ENCODE results near the gene EFCAB9. TPM values are rescaled to one million over a fixed set of nuclear protein-coding genes. Genes with fewer than 3 reads are reported as not detected.

Gene EFCAB9
- polyA plus RNA-seq, 1 donor from 2014 or later: not detected

DNA sequence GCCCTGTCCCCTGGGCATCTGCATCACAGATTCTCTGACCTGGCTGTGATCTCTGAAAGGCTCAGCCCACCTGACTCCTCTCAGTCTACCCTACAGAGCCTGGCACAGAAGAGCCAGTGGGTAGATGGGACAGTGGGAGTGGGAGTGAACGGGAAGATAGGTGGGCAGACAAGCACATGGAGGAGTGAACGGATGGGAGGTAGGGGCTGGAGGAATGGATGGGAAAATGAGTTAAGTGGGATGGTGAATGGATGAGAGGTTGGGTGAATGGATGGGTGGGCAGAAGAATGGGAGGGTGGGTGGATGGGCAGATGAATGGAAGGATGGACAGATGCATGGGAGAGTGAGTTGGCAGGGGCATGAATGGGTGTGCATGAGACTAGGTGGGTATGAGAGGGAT is 24.8 kb upstream of the EFCAB9 start:
- Histone ChIP-seq H3K9ac (ENCODE audit: low read length) (no peak overlapping the region), H3K27ac (ENCODE audit: low read length) (no peak overlapping the region), H3K79me2 (replicated peaks; ENCODE audit: insufficient read depth, low read length) (no peaks in the 10 kb centered on the region), H3K36me3 (ENCODE audit: insufficient read depth, low read length) (no peaks in the 10 kb centered on the region), H4K20me1 (ENCODE audit: insufficient read depth) (no peaks in the 10 kb centered on the region), H3F3A (ENCODE audit: insufficient read depth, low read length, poor library complexity, severe bottlenecking) (no peaks in the 10 kb centered on the region), H3K9me2 (ENCODE audit: insufficient read depth, low read length) (no peaks in the 10 kb centered on the region), H2AFZ (ENCODE audit: low read depth, low read length) (no peak overlapping the region), H3K4me3 (ENCODE audit: low read length) (no peak overlapping the region), H3K4me2 (ENCODE audit: low read length) (no peak overlapping the region), H3K27me3 (ENCODE audit: insufficient read depth, low read depth, low read length) (no peaks in the 10 kb centered on the region), H3K9me3 (ENCODE audit: low read length) (no peaks in the 10 kb centered on the region)
- TF ChIP-seq RAD21 (conservative IDR thresholded peaks at IDR 0.05) (no peak), MXI1 (conservative IDR thresholded peaks at IDR 0.05; ENCODE audit: poor library complexity, severe bottlenecking) (no peak)

- H3K4me3 ChIP-seq (ENCODE audit: low read length): no peak overlapping the region
- no peaks in the 10 kb centered on the region for H3K27me3 ChIP-seq (ENCODE audit: insufficient read depth, low read depth, low read length)
- no peaks in the 10 kb centered on the region for H4K20me1 ChIP-seq (ENCODE audit: insufficient read depth)
Measured at GRCh38 chr5:172170251-172170701, 23.7 kb upstream of the EFCAB9 start.

More at GRCh38 chr5:172170251-172170701, 23.7 kb upstream of the EFCAB9 start:
- no peaks in the 10 kb centered on the region for H3K79me2 ChIP-seq (replicated peaks; ENCODE audit: insufficient read depth, low read length)
- no peak overlapping the region for H3K9ac ChIP-seq (ENCODE audit: low read length)
- no peaks in the 10 kb centered on the region for H3K36me3 ChIP-seq (ENCODE audit: insufficient read depth, low read length)
- H3K9me3 ChIP-seq (ENCODE audit: low read length): no peaks in the 10 kb centered on the region
- H3K9me2 ChIP-seq (ENCODE audit: insufficient read depth, low read length): no peaks in the 10 kb centered on the region
- no peak overlapping the region for H3K27ac ChIP-seq (ENCODE audit: low read length)
- H3F3A ChIP-seq (ENCODE audit: insufficient read depth, low read length, poor library complexity, severe bottlenecking): no peaks in the 10 kb centered on the region
- no peak overlapping the region for H2AFZ ChIP-seq (ENCODE audit: low read depth, low read length)
- no peak overlapping the region for H3K4me2 ChIP-seq (ENCODE audit: low read length)
- TF ChIP-seq SMC3 (conservative IDR thresholded peaks at IDR 0.05; ENCODE audit: poor library complexity) (no peak), POLR2AphosphoS5 (IDR thresholded peaks at IDR 0.05) (no peak), MXI1 (conservative IDR thresholded peaks at IDR 0.05; ENCODE audit: poor library complexity, severe bottlenecking) (no peak), RAD21 (conservative IDR thresholded peaks at IDR 0.05) (no peak), TAF1 (IDR thresholded peaks at IDR 0.05; ENCODE audit: low read depth) (no peak), CTCF (IDR thresholded peaks at IDR 0.05; ENCODE audit: poor library complexity, severe bottlenecking) (no peak), EZH2 (IDR thresholded peaks at IDR 0.05; ENCODE audit: borderline replicate concordance, insufficient read depth, low read length, poor library complexity, severe bottlenecking) (no peak), EP300 (conservative IDR thresholded peaks at IDR 0.05; ENCODE audit: poor library complexity, severe bottlenecking) (no peak)
- TF ChIP-seq, protein P1, sequence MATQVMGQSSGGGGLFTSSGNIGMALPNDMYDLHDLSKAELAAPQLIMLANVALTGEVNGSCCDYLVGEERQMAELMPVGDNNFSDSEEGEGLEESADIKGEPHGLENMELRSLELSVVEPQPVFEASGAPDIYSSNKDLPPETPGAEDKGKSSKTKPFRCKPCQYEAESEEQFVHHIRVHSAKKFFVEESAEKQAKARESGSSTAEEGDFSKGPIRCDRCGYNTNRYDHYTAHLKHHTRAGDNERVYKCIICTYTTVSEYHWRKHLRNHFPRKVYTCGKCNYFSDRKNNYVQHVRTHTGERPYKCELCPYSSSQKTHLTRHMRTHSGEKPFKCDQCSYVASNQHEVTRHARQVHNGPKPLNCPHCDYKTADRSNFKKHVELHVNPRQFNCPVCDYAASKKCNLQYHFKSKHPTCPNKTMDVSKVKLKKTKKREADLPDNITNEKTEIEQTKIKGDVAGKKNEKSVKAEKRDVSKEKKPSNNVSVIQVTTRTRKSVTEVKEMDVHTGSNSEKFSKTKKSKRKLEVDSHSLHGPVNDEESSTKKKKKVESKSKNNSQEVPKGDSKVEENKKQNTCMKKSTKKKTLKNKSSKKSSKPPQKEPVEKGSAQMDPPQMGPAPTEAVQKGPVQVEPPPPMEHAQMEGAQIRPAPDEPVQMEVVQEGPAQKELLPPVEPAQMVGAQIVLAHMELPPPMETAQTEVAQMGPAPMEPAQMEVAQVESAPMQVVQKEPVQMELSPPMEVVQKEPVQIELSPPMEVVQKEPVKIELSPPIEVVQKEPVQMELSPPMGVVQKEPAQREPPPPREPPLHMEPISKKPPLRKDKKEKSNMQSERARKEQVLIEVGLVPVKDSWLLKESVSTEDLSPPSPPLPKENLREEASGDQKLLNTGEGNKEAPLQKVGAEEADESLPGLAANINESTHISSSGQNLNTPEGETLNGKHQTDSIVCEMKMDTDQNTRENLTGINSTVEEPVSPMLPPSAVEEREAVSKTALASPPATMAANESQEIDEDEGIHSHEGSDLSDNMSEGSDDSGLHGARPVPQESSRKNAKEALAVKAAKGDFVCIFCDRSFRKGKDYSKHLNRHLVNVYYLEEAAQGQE (IDR thresholded peaks at IDR 0.05; ENCODE audit: borderline replicate concordance): no peak

All from neural cell (in vitro differentiated cells).